HepG2 (cell line): ENCODE results near the gene ME3. TPM values are rescaled to one million over a fixed set of nuclear protein-coding genes. Genes with fewer than 3 reads are reported as not detected.

Experiments used
- ATAC-seq: fragments of 200-7000 bp; cut with Tn5 transposase; 3 replicates; pipeline ENCODE4 v1.9.1; 2020; ENCODE audit warnings: mild to moderate bottlenecking, moderate library complexity
- BruUV-seq: library from RNA; stranded (reverse); fragments of 400-500 nt; replicated peaks from 2 replicates; lab custom pipeline; 2021; lab: Mats Ljungman, UMichigan
- CTCF ChIA-PET: fragments of 300-600 bp; formaldehyde crosslinking; extraction: SDS; loops from one replicate; lab custom pipeline; 2021; ENCODE audit warnings: low total read pairs, inconsistent platforms, low intra/inter-chr PET ratio; lab: Yijun Ruan, JAX
- POLR2A ChIA-PET: fragments of 350-600 bp; sonication (Branson Sonifier 250); formaldehyde crosslinking; loops from one replicate; lab custom pipeline; 2020; ENCODE audit warnings: antibody characterized with exemption, inconsistent platforms; lab: Yijun Ruan, JAX
- DNase-seq: peaks from one replicate; pipeline ENCODE4 v3.0.0-alpha.2; 2015; ENCODE audit warnings: low spot score
- FAIRE-seq: peaks from 3 replicates; lab custom pipeline; 2011; peaks lifted over from hg19 to GRCh38; lab: Jason Lieb, UNC
- H2AFZ ChIP-seq: one replicate; pipeline ENCODE4 v1.6.1; 2011; ENCODE audit warnings: low read length, inconsistent platforms
- H3K27ac ChIP-seq: fragments of 300-600 bp; 3 replicates; pipeline ENCODE4 v1.8.0; 2011; ENCODE audit warnings: mixed run types, mild to moderate bottlenecking, mixed read lengths, low read length, inconsistent platforms; ENCODE audit not compliant: insufficient read depth; ENCODE audit errors: extremely low read length
- H3K27me3 ChIP-seq, 2 experiments: fragments of 200-600 bp in 1 of 2; 2 replicates in 1 of 2; 3 replicates in 1 of 2; pipeline versions ENCODE4 v1.6.0 to v1.8.0; 2011; ENCODE audit warnings: low read length in 2 of 2, mild to moderate bottlenecking in 2 of 2, moderate library complexity in 2 of 2, inconsistent platforms in 1 of 2; ENCODE audit not compliant: insufficient read depth in 2 of 2, control insufficient read depth in 1 of 2
- H3K36me3 ChIP-seq, 2 experiments: fragments of 200-600 bp in 1 of 2; replicated peaks in 1 of 2; 2 replicates in 1 of 2; 3 replicates in 1 of 2; pipeline versions ENCODE4 v1.5.1 to v1.8.0; 2011; ENCODE audit warnings: low read length in 2 of 2, inconsistent platforms in 1 of 2; ENCODE audit not compliant: insufficient read depth in 2 of 2, control insufficient read depth in 1 of 2
- H3K4me1 ChIP-seq: 2 replicates; pipeline ENCODE4 v1.5.1; 2012; ENCODE audit warnings: low read length, inconsistent platforms; ENCODE audit not compliant: insufficient read depth
- H3K4me2 ChIP-seq: 2 replicates; pipeline ENCODE4 v1.6.0; 2011; ENCODE audit warnings: low read depth, low read length, inconsistent platforms
- H3K4me3 ChIP-seq, 3 experiments: fragments of 200-600 bp in 1 of 3; sonication (generic), shearing (Covaris generic) in 1 of 3; replicated peaks in 1 of 3; 2 replicates each; pipeline ENCODE4 v1.5.1; 2011 to 2016; ENCODE audit warnings: low read length in 3 of 3, inconsistent platforms in 2 of 3, low read depth in 2 of 3, mild to moderate bottlenecking in 2 of 3, control low read depth in 1 of 3, mixed read lengths in 1 of 3; ENCODE audit not compliant: insufficient read depth in 1 of 3
- H3K79me2 ChIP-seq: one replicate; pipeline ENCODE4 v1.6.1; 2011; ENCODE audit warnings: low read length, inconsistent platforms; ENCODE audit not compliant: insufficient read depth
- H3K9ac ChIP-seq: 2 replicates; pipeline ENCODE4 v1.6.0; 2011; ENCODE audit warnings: mild to moderate bottlenecking, low read depth, low read length, inconsistent platforms; ENCODE audit not compliant: insufficient read depth
- H3K9me3 ChIP-seq: 2 replicates; pipeline ENCODE4 v1.5.1; 2012; ENCODE audit warnings: mild to moderate bottlenecking, low read length
- H4K20me1 ChIP-seq: 2 replicates; pipeline ENCODE4 v1.6.0; 2011; ENCODE audit warnings: inconsistent platforms, mild to moderate bottlenecking, low read length, moderate library complexity; ENCODE audit not compliant: insufficient read depth
- BCL6 ChIP-seq: IDR thresholded peaks from 2 replicates; pipeline ENCODE4 v1.6.1; 2016; ENCODE audit warnings: missing genetic modification reagents, missing compliant biosample characterization
- ETV6 ChIP-seq: sonication (generic); formaldehyde crosslinking; conservative IDR thresholded peaks from 2 replicates; pipeline ENCODE4 v1.4.0; 2020; ENCODE audit warnings: missing genetic modification reagents
- KDM5A ChIP-seq: fragments of 200-600 bp; sonication (generic); IDR thresholded peaks from 2 replicates; pipeline ENCODE4 v1.7.0; 2018; ENCODE audit warnings: antibody characterized with exemption, mild to moderate bottlenecking, low read length, borderline replicate concordance
- MYPOP ChIP-seq: sonication (generic); formaldehyde crosslinking; IDR thresholded peaks from 2 replicates; pipeline ENCODE4 v1.8.1; 2023; ENCODE audit warnings: mild to moderate bottlenecking, moderate library complexity, missing genetic modification reagents
- NR2F1 ChIP-seq, 2 experiments: fragments of 450-650 bp in 1 of 2; formaldehyde crosslinking in 1 of 2; IDR thresholded peaks; 2 replicates each; pipeline versions ENCODE4 v1.5.0 to v1.6.1; 2016 to 2020; ENCODE audit warnings: mild to moderate bottlenecking in 1 of 2, missing compliant biosample characterization in 1 of 2, missing genetic modification reagents in 1 of 2, moderate library complexity in 1 of 2
- TAF1 ChIP-seq: sonication (generic); formaldehyde crosslinking; IDR thresholded peaks from 2 replicates; pipeline ENCODE4 v1.4.0; 2020; ENCODE audit warnings: missing genetic modification reagents
- ZNF607 ChIP-seq: sonication (generic); formaldehyde crosslinking; IDR thresholded peaks from 2 replicates; pipeline ENCODE4 v1.5.1; 2020; ENCODE audit warnings: missing genetic modification reagents, mild to moderate bottlenecking, borderline replicate concordance
- whole genome bisulfite sequencing: methylation state at CpG from one replicate; pipeline ENCODE4 v1.1.6; 2017; ENCODE audit warnings: low lambda C conversion rate; 5-methylcytosine and 5-hydroxymethylcytosine counted together
- in situ Hi-C: cut with HindIII; loops from 2 replicates; pipeline ENCODE4 v1.10.0; 2017; ENCODE audit warnings: low pct_unique_long_range_greater_than_20kb; ENCODE audit not compliant: extremely low pct_ligation_motif_present
- intact Hi-C: fragments of 100-400 bp; cut with micrococcal nuclease; formaldehyde crosslinking; loops from one replicate; pipeline ENCODE4 v1.10.0; 2022; ENCODE audit not compliant: unreplicated experiment
- polyA plus RNA-seq, 8 experiments: library from polyadenylated mRNA; depleted of rRNA in 3 of 8; stranded (reverse) in 7 of 8; unstranded in 1 of 8; fragments of >200 nt; fragmentation: Illumina TruSeq in 4 of 8; extraction: Trizol in 4 of 8; gene quantifications; 2 replicates each; pipeline versions ENCODE4 v1.2.1 to v1.2.3, GENCODE V29; 2011 to 2016; ENCODE audit warnings: low read depth in 4 of 8, missing spikeins in 1 of 8, mixed read lengths in 1 of 8; ENCODE audit not compliant: insufficient read depth in 1 of 8
- total RNA-seq, 5 experiments: library from RNA; depleted of rRNA; stranded (reverse); fragments of >200 nt; fragmentation: Illumina TruSeq; extraction: Trizol; gene quantifications; 2 replicates each; pipeline ENCODE4 v1.2.3, GENCODE V29; 2016; ENCODE audit warnings: low read depth in 1 of 5
- TF ChIP-seq, protein P1 (sequence below): sonication (generic); formaldehyde crosslinking; IDR thresholded peaks from 2 replicates; pipeline ENCODE4 v1.5.1; 2020; ENCODE audit warnings: missing genetic modification reagents, mild to moderate bottlenecking, borderline replicate concordance
- TF ChIP-seq, protein P2 (sequence below): sonication (generic); formaldehyde crosslinking; IDR thresholded peaks from 2 replicates; pipeline ENCODE4 v1.4.0; 2020; ENCODE audit warnings: mild to moderate bottlenecking, missing genetic modification reagents, borderline replicate concordance

ME3 gene
- total and polyA plus RNA-seq, 2 of the 13 experiments (the other 11 are each of a cell fraction or from before 2014, with no cell fraction given), result not detected

- CTCF ChIA-PET, result no interaction called here
- WGBS, result 23% methylated on average over 2 of the region's 2 CpGs
Observed at GRCh38 chr11:86575927-86576326, 96.5 kb downstream of the ME3 start.

More at GRCh38 chr11:86575927-86576326, 96.5 kb downstream of the ME3 start:
- Histone ChIP-seq H3K9ac (no peak overlapping the region), H3K4me3 (no peak overlapping the region), H3K4me1 (peaks cover 39% of the 10 kb centered on the region), H3K36me3 (no peaks in the 10 kb centered on the region), H3K27ac (no peak overlapping the region), H2AFZ (no peak overlapping the region), H4K20me1 (no peaks in the 10 kb centered on the region), H3K27me3 (0 out of 5 replicates have a peak, but pooled peaks cover 0 to 2% of the 10 kb centered on the region in 2 experiments), H3K9me3 (no peaks in the 10 kb centered on the region), H3K4me2 (no peak overlapping the region), H3K79me2 (no peaks in the 10 kb centered on the region)
- POLR2A ChIA-PET, result no interaction called here
- BruUV-seq, result no TSS peak
- intact Hi-C loops (no loop called here), in situ Hi-C loops (no loop called here)
- FAIRE-seq, result no peak
- no peak for TF ChIP-seq BCL6 (CRISPR knock-in tag)
- TF ChIP-seq, protein P1, sequence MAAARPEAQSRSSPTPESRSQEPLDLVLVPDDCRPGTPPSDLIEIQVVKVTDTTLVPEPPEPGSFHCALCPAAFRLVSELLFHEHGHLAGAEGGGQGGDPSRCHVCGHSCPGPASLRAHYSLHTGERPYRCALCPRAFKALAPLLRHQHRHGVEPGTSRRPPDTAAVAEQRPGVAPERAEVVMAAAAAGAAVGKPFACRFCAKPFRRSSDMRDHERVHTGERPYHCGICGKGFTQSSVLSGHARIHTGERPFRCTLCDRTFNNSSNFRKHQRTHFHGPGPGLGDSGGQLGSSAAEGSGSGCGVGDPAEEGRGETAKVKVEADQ (CRISPR knock-in tag), result no peak
- no peak for TF ChIP-seq NR2F1 (CRISPR knock-in tag; IDR thresholded peaks at IDR 0.05)
- no peak for TF ChIP-seq ZNF607 (CRISPR knock-in tag)
- no peak for TF ChIP-seq TAF1 (CRISPR knock-in tag)
- TF ChIP-seq KDM5A, result no peak
- TF ChIP-seq MYPOP, result no peak
- no peak for TF ChIP-seq ETV6 (CRISPR knock-in tag)
- TF ChIP-seq, protein P2, sequence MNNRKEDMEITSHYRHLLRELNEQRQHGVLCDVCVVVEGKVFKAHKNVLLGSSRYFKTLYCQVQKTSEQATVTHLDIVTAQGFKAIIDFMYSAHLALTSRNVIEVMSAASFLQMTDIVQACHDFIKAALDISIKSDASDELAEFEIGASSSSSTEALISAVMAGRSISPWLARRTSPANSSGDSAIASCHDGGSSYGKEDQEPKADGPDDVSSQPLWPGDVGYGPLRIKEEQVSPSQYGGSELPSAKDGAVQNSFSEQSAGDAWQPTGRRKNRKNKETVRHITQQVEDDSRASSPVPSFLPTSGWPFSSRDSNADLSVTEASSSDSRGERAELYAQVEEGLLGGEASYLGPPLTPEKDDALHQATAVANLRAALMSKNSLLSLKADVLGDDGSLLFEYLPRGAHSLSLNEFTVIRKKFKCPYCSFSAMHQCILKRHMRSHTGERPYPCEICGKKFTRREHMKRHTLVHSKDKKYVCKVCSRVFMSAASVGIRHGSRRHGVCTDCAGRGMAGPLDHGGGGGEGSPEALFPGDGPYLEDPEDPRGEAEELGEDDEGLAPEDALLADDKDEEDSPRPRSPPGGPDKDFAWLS (CRISPR knock-in tag), result no peak
- DNase-seq, result no peak
- no peak for ATAC-seq
